Measurements from ENCODE around the gene RPS27A. TPM values are rescaled to one million over a fixed set of nuclear protein-coding genes. Genes with fewer than 3 reads are reported as not detected.

RPS27A gene
- total and polyA plus RNA-seq, 9 of the 15 experiments (the other 6 are each of a cell fraction or from before 2014, with no cell fraction given): 1,383 to 3,282 (median 2,242) TPM

- TF ChIP-seq THRB (CRISPR knock-in tag; conservative IDR thresholded peaks at IDR 0.05) (no peak), ZNF512 (tag; IDR thresholded peaks at IDR 0.05) (peak; percentile 97), AFF1 (IDR thresholded peaks at IDR 0.05; ENCODE audit: low read depth in 1 of 2, partially characterized antibody in 2 of 2) (peak in 1 of 2 experiments; percentile 5), ZNF232 (CRISPR knock-in tag; IDR thresholded peaks at IDR 0.05) (no peak), MBD2 (IDR thresholded peaks at IDR 0.05; ENCODE audit: borderline replicate concordance, low read depth) (no peak), CHAMP1 (IDR thresholded peaks at IDR 0.05) (no peak)
Observed at GRCh38 chr2:55269645-55269990, 37.1 kb downstream of the RPS27A start (continued).
